H1 (cell line): ENCODE measurements around the gene SELENOI.

Experiments
- BRCA1 ChIP-seq: IDR thresholded peaks from 2 replicates; pipeline ENCODE4 v1.6.1; 2012; ENCODE audit warnings: low read depth, low read length, improper control_type of control experiment
- CEBPB ChIP-seq: IDR thresholded peaks from 2 replicates; pipeline ENCODE4 v1.6.1; 2012; ENCODE audit warnings: low read depth, low read length
- CHD2 ChIP-seq: IDR thresholded peaks from 2 replicates; pipeline ENCODE4 v1.6.1; 2012; ENCODE audit warnings: low read length, improper control_type of control experiment
- CTCF ChIP-seq, 3 experiments: IDR thresholded peaks; 1 replicate in 2 of 3; 2 replicates in 1 of 3; pipeline versions ENCODE4 v1.5.1 to v1.6.1; 2011; ENCODE audit warnings: low read length in 3 of 3, mild to moderate bottlenecking in 3 of 3, inconsistent platforms in 2 of 3, low read depth in 1 of 3, moderate library complexity in 1 of 3; ENCODE audit not compliant: insufficient read depth in 1 of 3; ENCODE audit errors: control extremely low read depth in 1 of 3
- EP300 ChIP-seq, 2 experiments: IDR thresholded peaks; 1 replicate in 1 of 2; 2 replicates in 1 of 2; pipeline ENCODE4 v1.6.1; 2011 to 2012; ENCODE audit warnings: low read depth in 2 of 2, low read length in 2 of 2, mild to moderate bottlenecking in 2 of 2, borderline replicate concordance in 1 of 2, inconsistent platforms in 1 of 2, moderate library complexity in 1 of 2
- GABPA ChIP-seq: IDR thresholded peaks from 2 replicates; pipeline ENCODE4 v1.6.1; 2011; ENCODE audit warnings: mild to moderate bottlenecking, low read length, moderate library complexity, borderline replicate concordance; ENCODE audit not compliant: insufficient read depth
- HDAC6 ChIP-seq: IDR thresholded peaks from one replicate; pipeline ENCODE4 v1.7.1; 2012; ENCODE audit warnings: low read depth, mild to moderate bottlenecking, inconsistent platforms, low read length, moderate library complexity
- MAFK ChIP-seq: IDR thresholded peaks from 2 replicates; pipeline ENCODE4 v1.6.1; 2012; ENCODE audit warnings: low read depth, mild to moderate bottlenecking, improper control_type of control experiment, low read length
- POLR2A ChIP-seq, 2 experiments: IDR thresholded peaks; 1 replicate in 1 of 2; 2 replicates in 1 of 2; pipeline ENCODE4 v1.6.1; 2011; ENCODE audit warnings: low read depth in 2 of 2, low read length in 2 of 2, mild to moderate bottlenecking in 2 of 2; ENCODE audit errors: control extremely low read depth in 1 of 2
- RAD21 ChIP-seq, 2 experiments: IDR thresholded peaks in 1 of 2; conservative IDR thresholded peaks in 1 of 2; 2 replicates each; pipeline ENCODE4 v1.6.1; 2011; ENCODE audit warnings: low read depth in 2 of 2, low read length in 2 of 2, improper control_type of control experiment in 1 of 2, inconsistent platforms in 1 of 2, mild to moderate bottlenecking in 1 of 2, moderate library complexity in 1 of 2
- RBBP5 ChIP-seq: IDR thresholded peaks from 2 replicates; pipeline ENCODE4 v1.7.1; 2012; ENCODE audit warnings: low read depth, mild to moderate bottlenecking, inconsistent platforms, low read length, moderate library complexity, borderline replicate concordance
- SP2 ChIP-seq: IDR thresholded peaks from 2 replicates; pipeline ENCODE4 v1.6.1; 2012; ENCODE audit warnings: mild to moderate bottlenecking, low read length, inconsistent platforms
- SRF ChIP-seq: IDR thresholded peaks from 2 replicates; pipeline ENCODE4 v1.6.1; 2011; ENCODE audit warnings: mild to moderate bottlenecking, low read depth, low read length, moderate library complexity
- TAF1 ChIP-seq: IDR thresholded peaks from 2 replicates; pipeline ENCODE4 v1.6.1; 2011; ENCODE audit warnings: mild to moderate bottlenecking, low read depth, low read length

GRCh38 chr2:26344581-26345282, 1.2 kb upstream of the SELENOI start:
- TF ChIP-seq TAF1: no peak
- no peak for TF ChIP-seq RAD21 (IDR thresholded peaks at IDR 0.05 in 1 of 2, conservative IDR thresholded peaks at IDR 0.05 in 1 of 2; ENCODE audit: low read depth in 2 of 2, low read length in 2 of 2)
- TF ChIP-seq CTCF (IDR thresholded peaks at IDR 0.05; ENCODE audit: control extremely low read depth in 1 of 3, insufficient read depth in 1 of 3, low read depth in 1 of 3, low read length in 3 of 3): no peak
- no peak for TF ChIP-seq GABPA
- TF ChIP-seq MAFK: no peak
- TF ChIP-seq POLR2A (IDR thresholded peaks at IDR 0.05; ENCODE audit: control extremely low read depth in 1 of 2, low read depth in 2 of 2, low read length in 2 of 2): no peak
- no peak for TF ChIP-seq SP2
- no peak for TF ChIP-seq RBBP5
- no peak for TF ChIP-seq EP300 (IDR thresholded peaks at IDR 0.05; ENCODE audit: borderline replicate concordance in 1 of 2, low read depth in 2 of 2, low read length in 2 of 2)
- no peak for TF ChIP-seq CEBPB
- no peak for TF ChIP-seq HDAC6
- no peak for TF ChIP-seq CHD2
- no peak for TF ChIP-seq SRF
- TF ChIP-seq BRCA1: no peak
